Measurements from ENCODE around the gene TLE5. TPM values are rescaled to one million over a fixed set of nuclear protein-coding genes. Genes with fewer than 3 reads are reported as not detected.

The TLE5 gene
- total and polyA plus RNA-seq, 10 of the 15 experiments (the other 5 are each of a cell fraction or from before 2014, with no cell fraction given): 2.5 to 373 (median 154) TPM

DNA sequence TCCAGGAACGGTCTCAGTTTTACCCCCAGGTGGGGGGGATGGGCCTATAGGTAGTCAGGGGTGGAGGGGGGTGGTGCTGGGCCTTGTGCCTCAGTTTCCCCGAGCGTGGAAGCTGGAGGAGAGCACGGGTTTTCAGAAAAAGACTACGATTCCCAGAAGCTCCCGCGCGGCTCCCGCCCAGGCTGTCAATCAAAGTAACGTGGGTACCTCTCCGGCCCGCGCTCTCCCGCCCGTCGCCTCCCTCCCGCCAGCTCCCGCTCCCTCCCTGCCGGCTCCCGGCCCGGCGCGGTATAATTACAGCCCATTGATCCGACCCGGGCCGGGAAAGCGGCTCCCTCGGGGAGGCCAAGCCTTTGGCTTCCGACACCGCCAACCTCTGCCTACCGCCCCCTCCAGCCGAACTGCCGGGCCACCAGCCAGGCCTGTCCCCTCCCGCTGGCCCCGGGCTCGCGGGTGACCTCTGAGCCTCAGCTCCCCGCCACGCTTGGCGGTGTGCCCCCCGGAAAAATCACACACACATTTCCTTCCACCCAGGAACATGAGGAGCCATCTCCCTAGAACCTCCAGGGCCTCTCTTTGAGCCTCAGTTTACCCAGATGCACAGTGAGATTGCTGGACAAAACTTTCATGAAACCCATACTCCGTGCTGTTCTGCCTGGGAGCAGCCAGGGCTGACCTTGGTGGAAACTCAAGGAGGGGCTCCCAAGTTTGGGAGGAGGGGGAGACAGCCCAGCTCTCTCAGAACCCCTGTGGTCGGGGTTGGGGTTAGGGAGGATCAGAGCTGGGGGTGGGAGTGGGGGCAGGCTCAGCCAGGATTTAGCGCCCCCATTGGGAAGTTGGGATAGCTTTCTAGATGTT, 25.9 kb downstream of the TLE5 start:
- ChIA-PET CTCF (interaction anchor here (0.7 to 3.4 kb wide), 18 partner anchors 13 to 1755 kb away, joined by 3 to 18 read pairs (median 4); partner anchors contain the start of genes FEM1A and TLE6), POLR2A (interaction anchor here (0.5 to 2.6 kb wide), 14 partner anchors 12 to 1901 kb away, joined by 3 to 13 read pairs (median 5); partner anchors contain the start of genes GNA15, MRPL54 and TLE6), RAD21 (ENCODE audit: unreplicated experiment) (interaction anchor here (0.6 to 2.5 kb wide), 15 partner anchors 17 to 726 kb away, joined by 3 to 15 read pairs (median 4); partner anchors contain the start of genes LMNB2, MRPL54, TLE5 and TLE6), SMC1A (ENCODE audit: uncharacterized antibody, unreplicated experiment) (interaction anchor here (0.6 to 2.3 kb wide), 8 partner anchors 24 to 465 kb away, joined by 3 to 12 read pairs (median 4); partner anchors contain the start of genes SGTA and TLE6)
- H4K20me1 ChIP-seq (ENCODE audit: control insufficient read depth, insufficient read depth): no peaks in the 10 kb centered on the region
- ATAC-seq: peak; percentile 79
- peak overlapping the region; percentile 87 for H2AFZ ChIP-seq (ENCODE audit: control insufficient read depth, low read depth, low read length)
- peak overlapping the region; percentile 90 for H3K4me3 ChIP-seq
- peaks cover 16% of the 10 kb centered on the region for H3K4me1 ChIP-seq (ENCODE audit: control insufficient read depth, insufficient read depth, low read length)
- in situ Hi-C loops (cut with MboI) (no loop called here), intact Hi-C loops (cut with micrococcal nuclease; ENCODE audit: unreplicated experiment) (no loop called here)
- no peaks in the 10 kb centered on the region for H3K79me2 ChIP-seq (ENCODE audit: control insufficient read depth, insufficient read depth, low read length)
- H3K4me2 ChIP-seq (ENCODE audit: control insufficient read depth, insufficient read depth): peak overlapping the region; percentile 96
- no peak for FAIRE-seq
- WGBS (ENCODE audit: insufficient coverage, insufficient replicate concordance, low lambda C conversion rate, missing lambda C conversion rate): under 1% methylated on average over 39 of the region's 44 CpGs
- BruUV-seq (replicated peaks): no TSS peak
- H3K9me3 ChIP-seq (replicated peaks; ENCODE audit: control insufficient read depth, insufficient read depth, low read length): no peaks in the 10 kb centered on the region
- H3K9ac ChIP-seq (ENCODE audit: control insufficient read depth, insufficient read depth, low read length): peak overlapping the region; percentile 94
- no peaks in the 10 kb centered on the region; a peak in 1 of 4 replicates for H3K27me3 ChIP-seq (replicated peaks in 1 of 2; ENCODE audit: control insufficient read depth in 2 of 2, insufficient read depth in 2 of 2, low read length in 1 of 2)
- peak overlapping the region; percentile 71 for H3K27ac ChIP-seq (ENCODE audit: control insufficient read depth, insufficient read depth)
- peak; percentile 40 for DNase-seq (ENCODE audit: low read depth, low spot score)
- H3K36me3 ChIP-seq (ENCODE audit: control insufficient read depth in 2 of 2, insufficient read depth in 2 of 2, low read length in 1 of 2): no peaks in the 10 kb centered on the region
- TF ChIP-seq ZNF622 (IDR thresholded peaks at IDR 0.05) (no peak), CBX5 (IDR thresholded peaks at IDR 0.05; ENCODE audit: low read depth) (no peak), NBN (IDR thresholded peaks at IDR 0.05) (no peak), TARDBP (IDR thresholded peaks at IDR 0.05; ENCODE audit: borderline replicate concordance) (0 out of 2 replicates have a peak, but pooled peaks have one; percentile 38), STAT1 (conservative IDR thresholded peaks at IDR 0.05) (no peak), MTA2 (IDR thresholded peaks at IDR 0.05; ENCODE audit: low read depth) (no peak; the same call in 1 of the 2 replicates), SUPT20H (IDR thresholded peaks at IDR 0.05; ENCODE audit: borderline replicate concordance, control insufficient read depth, low read depth, low read length) (no peak), LARP7 (IDR thresholded peaks at IDR 0.05) (peak; percentile 17; the same call in 1 of the 2 replicates), NRF1 (conservative IDR thresholded peaks at IDR 0.05; ENCODE audit: low read depth, low read length) (no peak), SIN3A (IDR thresholded peaks at IDR 0.05; ENCODE audit: low read depth, low read length) (peak; percentile 57; the same call in 1 of the 2 replicates), EZH2 (IDR thresholded peaks at IDR 0.05; ENCODE audit: borderline replicate concordance, control insufficient read depth, low read depth, low read length) (no peak)
- TF ChIP-seq, protein P1, sequence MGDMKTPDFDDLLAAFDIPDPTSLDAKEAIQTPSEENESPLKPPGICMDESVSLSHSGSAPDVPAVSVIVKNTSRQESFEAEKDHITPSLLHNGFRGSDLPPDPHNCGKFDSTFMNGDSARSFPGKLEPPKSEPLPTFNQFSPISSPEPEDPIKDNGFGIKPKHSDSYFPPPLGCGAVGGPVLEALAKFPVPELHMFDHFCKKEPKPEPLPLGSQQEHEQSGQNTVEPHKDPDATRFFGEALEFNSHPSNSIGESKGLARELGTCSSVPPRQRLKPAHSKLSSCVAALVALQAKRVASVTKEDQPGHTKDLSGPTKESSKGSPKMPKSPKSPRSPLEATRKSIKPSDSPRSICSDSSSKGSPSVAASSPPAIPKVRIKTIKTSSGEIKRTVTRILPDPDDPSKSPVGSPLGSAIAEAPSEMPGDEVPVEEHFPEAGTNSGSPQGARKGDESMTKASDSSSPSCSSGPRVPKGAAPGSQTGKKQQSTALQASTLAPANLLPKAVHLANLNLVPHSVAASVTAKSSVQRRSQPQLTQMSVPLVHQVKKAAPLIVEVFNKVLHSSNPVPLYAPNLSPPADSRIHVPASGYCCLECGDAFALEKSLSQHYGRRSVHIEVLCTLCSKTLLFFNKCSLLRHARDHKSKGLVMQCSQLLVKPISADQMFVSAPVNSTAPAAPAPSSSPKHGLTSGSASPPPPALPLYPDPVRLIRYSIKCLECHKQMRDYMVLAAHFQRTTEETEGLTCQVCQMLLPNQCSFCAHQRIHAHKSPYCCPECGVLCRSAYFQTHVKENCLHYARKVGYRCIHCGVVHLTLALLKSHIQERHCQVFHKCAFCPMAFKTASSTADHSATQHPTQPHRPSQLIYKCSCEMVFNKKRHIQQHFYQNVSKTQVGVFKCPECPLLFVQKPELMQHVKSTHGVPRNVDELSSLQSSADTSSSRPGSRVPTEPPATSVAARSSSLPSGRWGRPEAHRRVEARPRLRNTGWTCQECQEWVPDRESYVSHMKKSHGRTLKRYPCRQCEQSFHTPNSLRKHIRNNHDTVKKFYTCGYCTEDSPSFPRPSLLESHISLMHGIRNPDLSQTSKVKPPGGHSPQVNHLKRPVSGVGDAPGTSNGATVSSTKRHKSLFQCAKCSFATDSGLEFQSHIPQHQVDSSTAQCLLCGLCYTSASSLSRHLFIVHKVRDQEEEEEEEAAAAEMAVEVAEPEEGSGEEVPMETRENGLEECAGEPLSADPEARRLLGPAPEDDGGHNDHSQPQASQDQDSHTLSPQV (IDR thresholded peaks at IDR 0.05): no peak
- TF ChIP-seq, protein P2, sequence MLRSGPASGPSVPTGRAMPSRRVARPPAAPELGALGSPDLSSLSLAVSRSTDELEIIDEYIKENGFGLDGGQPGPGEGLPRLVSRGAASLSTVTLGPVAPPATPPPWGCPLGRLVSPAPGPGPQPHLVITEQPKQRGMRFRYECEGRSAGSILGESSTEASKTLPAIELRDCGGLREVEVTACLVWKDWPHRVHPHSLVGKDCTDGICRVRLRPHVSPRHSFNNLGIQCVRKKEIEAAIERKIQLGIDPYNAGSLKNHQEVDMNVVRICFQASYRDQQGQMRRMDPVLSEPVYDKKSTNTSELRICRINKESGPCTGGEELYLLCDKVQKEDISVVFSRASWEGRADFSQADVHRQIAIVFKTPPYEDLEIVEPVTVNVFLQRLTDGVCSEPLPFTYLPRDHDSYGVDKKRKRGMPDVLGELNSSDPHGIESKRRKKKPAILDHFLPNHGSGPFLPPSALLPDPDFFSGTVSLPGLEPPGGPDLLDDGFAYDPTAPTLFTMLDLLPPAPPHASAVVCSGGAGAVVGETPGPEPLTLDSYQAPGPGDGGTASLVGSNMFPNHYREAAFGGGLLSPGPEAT (IDR thresholded peaks at IDR 0.05; ENCODE audit: low read depth): no peak

All from GM12878 (cell line).